ENCODE results near the gene EVA1A. TPM values are rescaled to one million over a fixed set of nuclear protein-coding genes. Genes with fewer than 3 reads are reported as not detected.

EVA1A gene
- total RNA-seq, 1 experiment from 2014 or later, result 0.68 TPM

- Mint-ChIP-seq H3K36me3 (ENCODE audit: insufficient read depth in 1 of 3, low read depth in 3 of 3) (peaks cover 7 to 9% (median 8%) of the 10 kb centered on the region in 3 experiments; a peak in 6 of 7 replicates), H3K27me3 (ENCODE audit: low read depth) (no peaks in the 10 kb centered on the region), H3K27ac (no peak overlapping the region), H3K4me3 (no peak overlapping the region), H3K9me3 (peaks cover 0 to 12% of the 10 kb centered on the region in 2 experiments; a peak in 4 of 5 replicates), H3K4me1 (peaks cover 0 to 5% of the 10 kb centered on the region in 2 experiments; a peak in 2 of 4 replicates)
- H3K79me2 ChIP-seq (ENCODE audit: insufficient read depth, low read length), result no peaks in the 10 kb centered on the region
- TF ChIP-seq CTCF (conservative IDR thresholded peaks at IDR 0.05), result no peak
- no peak overlapping the region for H3T11ph ChIP-seq (ENCODE audit: low read length)
- H3K4ac ChIP-seq (ENCODE audit: low read depth, low read length), result no peak overlapping the region
- no peak overlapping the region for H4K5ac ChIP-seq (ENCODE audit: insufficient read length, low read depth, low read length)
- DNase-seq, result no peak
- no peak overlapping the region for H3K4me2 ChIP-seq (ENCODE audit: insufficient read depth, insufficient read length, low read length)
- H2BK12ac ChIP-seq (ENCODE audit: insufficient read length, low read depth, low read length), result no peak overlapping the region
- H3K56ac ChIP-seq (ENCODE audit: insufficient read length, low read depth, low read length), result no peak overlapping the region
- no peaks in the 10 kb centered on the region for H3K9me3 ChIP-seq (ENCODE audit: control insufficient read depth, low read depth, low read length)
- H4K8ac ChIP-seq (replicated peaks; ENCODE audit: insufficient read length, low read depth, low read length), result no peak overlapping the region
- H3K14ac ChIP-seq (ENCODE audit: insufficient read depth, low read length), result no peak overlapping the region
- H4K91ac ChIP-seq (ENCODE audit: insufficient read length, low read depth, low read length), result no peak overlapping the region
- H3K9ac ChIP-seq (ENCODE audit: extremely low read depth, insufficient read length, low read length), result no peak overlapping the region
- 0 out of 2 replicates have a peak, but pooled peaks cover 2% of the 10 kb centered on the region for H3K4me1 ChIP-seq (ENCODE audit: insufficient read depth, low read length)
- H2AK5ac ChIP-seq (ENCODE audit: insufficient read length, low read length), result no peak overlapping the region
- H2BK120ac ChIP-seq (ENCODE audit: low read depth, low read length, poor library complexity, severe bottlenecking), result no peak overlapping the region
- H2BK15ac ChIP-seq (ENCODE audit: low read depth, low read length), result no peak overlapping the region
- H4K20me1 ChIP-seq (ENCODE audit: control insufficient read depth, insufficient read depth, insufficient read length), result no peaks in the 10 kb centered on the region
- H3K23ac ChIP-seq (ENCODE audit: insufficient read length, low read depth, low read length), result no peak overlapping the region
- no peak overlapping the region for H2BK5ac ChIP-seq (ENCODE audit: insufficient read length, low read length)
- H3K18ac ChIP-seq (ENCODE audit: insufficient read length, low read depth, low read length), result no peak overlapping the region
- H3K79me1 ChIP-seq (ENCODE audit: insufficient read depth, low read depth, low read length, poor library complexity, severe bottlenecking), result no peaks in the 10 kb centered on the region
- H2AFZ ChIP-seq (ENCODE audit: low read length), result no peak overlapping the region
- H3K27me3 ChIP-seq (ENCODE audit: insufficient read depth, low read length), result no peaks in the 10 kb centered on the region
- no peak overlapping the region for H2BK20ac ChIP-seq (ENCODE audit: low read depth, low read length, poor library complexity, severe bottlenecking)
- no peak overlapping the region for H3K27ac ChIP-seq (ENCODE audit: insufficient read length, low read depth, low read length)
- WGBS (ENCODE audit: extremely low coverage, insufficient read length, low lambda C conversion rate), result no CpG with 5 or more reads among the region's 2 CpGs
- peaks cover 3% of the 10 kb centered on the region for H3K23me2 ChIP-seq (ENCODE audit: insufficient read length, low read depth, low read length, poor library complexity, severe bottlenecking)
Observed at GRCh38 chr2:75503048-75503607, 57.6 kb downstream of the EVA1A start.

Data from H9 (cell line).